ENCODE measurements around the gene DDIT4L.

DNA sequence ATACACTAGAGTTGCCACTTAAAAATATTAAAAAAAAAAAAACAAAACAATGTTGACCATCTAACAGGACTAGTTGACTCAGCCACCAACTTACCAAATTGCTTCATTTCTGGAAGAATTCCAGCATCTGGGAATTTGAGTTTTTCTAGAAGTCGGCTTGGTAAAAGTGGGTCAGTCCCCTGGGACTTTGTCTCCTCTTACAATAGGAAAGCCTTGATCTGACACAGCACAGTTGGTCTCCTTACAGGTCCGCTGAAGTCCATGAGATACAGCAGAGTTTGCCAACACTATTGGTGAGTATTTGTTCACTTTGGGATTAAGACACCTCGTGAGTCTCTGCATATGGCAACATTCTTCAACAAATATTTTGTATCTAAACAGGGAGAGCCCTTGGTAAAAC is 18.2 kb upstream of the DDIT4L start:
- TF ChIP-seq CTCF (IDR thresholded peaks at IDR 0.05 in 2 of 3, conservative IDR thresholded peaks at IDR 0.05 in 1 of 3; ENCODE audit: borderline replicate concordance in 1 of 3, insufficient read depth in 1 of 3, low read depth in 2 of 3, low read length in 2 of 3) = no peak
- no peak for TF ChIP-seq POLR2A (IDR thresholded peaks at IDR 0.05; ENCODE audit: borderline replicate concordance, extremely low read depth, insufficient read depth, insufficient read length)
- no peak for TF ChIP-seq CEBPB (IDR thresholded peaks at IDR 0.05; ENCODE audit: low read depth)
- TF ChIP-seq EZH2 (IDR thresholded peaks at IDR 0.05) = no peak
- TF ChIP-seq RAD21 (IDR thresholded peaks at IDR 0.05; ENCODE audit: low read depth) = no peak
- TF ChIP-seq MAX (IDR thresholded peaks at IDR 0.05) = no peak
- TF ChIP-seq SRF (IDR thresholded peaks at IDR 0.05; ENCODE audit: low read depth) = no peak
- no peak for TF ChIP-seq YY1 (IDR thresholded peaks at IDR 0.05; ENCODE audit: extremely low read depth, insufficient replicate concordance, low read depth, low read length)
- TF ChIP-seq POLR2AphosphoS5 (IDR thresholded peaks at IDR 0.05; ENCODE audit: low read depth, low read length) = no peak
- TF ChIP-seq REST (IDR thresholded peaks at IDR 0.05; ENCODE audit: low read depth) = no peak
- TF ChIP-seq, protein P1, sequence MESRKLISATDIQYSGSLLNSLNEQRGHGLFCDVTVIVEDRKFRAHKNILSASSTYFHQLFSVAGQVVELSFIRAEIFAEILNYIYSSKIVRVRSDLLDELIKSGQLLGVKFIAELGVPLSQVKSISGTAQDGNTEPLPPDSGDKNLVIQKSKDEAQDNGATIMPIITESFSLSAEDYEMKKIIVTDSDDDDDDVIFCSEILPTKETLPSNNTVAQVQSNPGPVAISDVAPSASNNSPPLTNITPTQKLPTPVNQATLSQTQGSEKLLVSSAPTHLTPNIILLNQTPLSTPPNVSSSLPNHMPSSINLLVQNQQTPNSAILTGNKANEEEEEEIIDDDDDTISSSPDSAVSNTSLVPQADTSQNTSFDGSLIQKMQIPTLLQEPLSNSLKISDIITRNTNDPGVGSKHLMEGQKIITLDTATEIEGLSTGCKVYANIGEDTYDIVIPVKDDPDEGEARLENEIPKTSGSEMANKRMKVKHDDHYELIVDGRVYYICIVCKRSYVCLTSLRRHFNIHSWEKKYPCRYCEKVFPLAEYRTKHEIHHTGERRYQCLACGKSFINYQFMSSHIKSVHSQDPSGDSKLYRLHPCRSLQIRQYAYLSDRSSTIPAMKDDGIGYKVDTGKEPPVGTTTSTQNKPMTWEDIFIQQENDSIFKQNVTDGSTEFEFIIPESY (IDR thresholded peaks at IDR 0.05; ENCODE audit: extremely low read depth, insufficient replicate concordance, low read length) = no peak
- TF ChIP-seq, protein P2, sequence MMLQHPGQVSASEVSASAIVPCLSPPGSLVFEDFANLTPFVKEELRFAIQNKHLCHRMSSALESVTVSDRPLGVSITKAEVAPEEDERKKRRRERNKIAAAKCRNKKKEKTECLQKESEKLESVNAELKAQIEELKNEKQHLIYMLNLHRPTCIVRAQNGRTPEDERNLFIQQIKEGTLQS (IDR thresholded peaks at IDR 0.05) = no peak
